ENCODE measurements around the gene LHX6.

LHX6 gene

DNA sequence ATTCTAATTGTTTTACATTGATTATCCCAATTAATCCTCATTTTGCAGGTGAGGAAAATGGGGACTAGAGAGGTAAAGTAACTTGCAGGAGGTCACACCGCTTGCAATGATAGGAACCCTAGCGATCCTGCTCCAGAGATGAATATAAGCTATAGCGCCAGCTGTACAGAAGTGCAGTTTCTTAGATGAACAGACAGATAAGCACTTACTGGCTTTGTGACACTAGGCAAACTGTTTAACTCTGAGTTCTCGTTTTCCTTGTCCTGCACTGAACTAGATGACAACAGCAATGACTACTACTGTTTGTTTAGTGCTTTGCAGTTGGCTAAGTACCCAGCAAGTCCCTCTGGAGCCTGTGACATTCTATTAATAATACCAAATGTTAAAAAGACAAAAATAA lies 11.1 kb downstream of the LHX6 start:
- DNase-seq (ENCODE audit: low read depth, low spot score) = no peak

DNA sequence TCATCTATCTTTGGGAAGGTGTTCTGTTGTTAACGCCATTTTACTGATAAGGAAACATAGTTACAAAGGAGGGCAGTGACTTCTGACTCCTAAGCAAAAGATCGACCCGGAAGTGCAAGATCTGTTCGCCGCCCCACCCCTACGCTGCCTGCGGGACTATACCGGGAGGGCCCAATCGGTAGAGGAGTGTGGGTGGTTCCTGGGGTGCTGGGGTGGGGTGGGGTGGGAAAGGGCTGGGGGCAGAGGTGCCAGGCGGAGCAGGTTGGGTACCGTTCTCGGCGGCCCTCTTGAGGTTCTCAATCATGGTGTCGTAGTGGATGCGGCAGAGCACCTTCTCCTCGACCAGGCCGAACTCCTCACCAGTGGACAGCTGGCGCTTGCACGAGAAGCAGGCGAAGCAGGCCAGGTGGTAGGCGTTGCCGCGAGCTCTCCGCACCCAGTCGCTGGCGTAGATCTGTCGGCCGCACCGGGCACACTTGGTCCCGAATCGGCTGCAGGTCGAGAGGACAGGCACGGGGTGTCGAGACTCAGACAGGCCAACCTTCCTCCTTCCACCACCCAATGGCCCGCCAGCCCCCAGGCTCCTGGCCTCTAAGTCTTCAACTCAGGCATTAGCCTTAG lies 11.8 kb downstream of the LHX6 start:
- no peak for DNase-seq (ENCODE audit: low read depth, low spot score)
- no peak overlapping the region for H3K27ac ChIP-seq

More for the DNA sequence above, 11.1 kb downstream of the LHX6 start:
- no peak overlapping the region for H3K27ac ChIP-seq

DNA sequence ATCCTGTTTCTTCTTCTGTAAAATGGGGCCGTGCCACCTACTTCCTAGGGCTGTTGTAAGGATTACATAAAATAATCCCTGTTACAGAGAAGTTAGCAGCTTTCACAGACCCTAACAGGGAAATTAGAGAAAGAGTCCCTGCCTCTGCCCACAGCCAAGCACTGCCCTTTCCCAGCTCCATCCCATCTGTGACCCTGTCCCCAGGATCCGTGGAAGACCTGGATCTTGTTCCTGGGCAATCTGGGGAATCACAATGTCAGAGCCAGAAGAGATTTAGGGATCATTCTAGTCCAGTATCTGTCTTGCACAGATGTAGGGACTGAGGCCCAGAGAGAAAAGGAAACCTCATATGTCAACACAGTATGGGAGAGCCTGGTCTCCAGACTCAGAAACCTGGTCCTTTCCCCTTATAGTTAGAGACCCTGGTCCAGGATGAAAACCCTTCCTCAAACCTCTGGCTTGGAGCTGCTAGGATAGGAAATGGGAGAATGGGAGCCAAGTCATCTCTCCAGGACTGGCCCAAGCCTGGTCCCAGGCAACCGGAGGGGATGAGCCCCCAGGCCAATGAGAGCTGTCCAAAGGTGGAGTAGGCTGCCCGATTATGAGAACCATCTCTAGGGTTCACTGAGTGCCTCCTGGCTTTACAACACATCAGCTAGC lies 12.5 kb downstream of the LHX6 start:
- H3K27ac ChIP-seq = no peak overlapping the region
- no peak for DNase-seq (ENCODE audit: low read depth, low spot score)

DNA sequence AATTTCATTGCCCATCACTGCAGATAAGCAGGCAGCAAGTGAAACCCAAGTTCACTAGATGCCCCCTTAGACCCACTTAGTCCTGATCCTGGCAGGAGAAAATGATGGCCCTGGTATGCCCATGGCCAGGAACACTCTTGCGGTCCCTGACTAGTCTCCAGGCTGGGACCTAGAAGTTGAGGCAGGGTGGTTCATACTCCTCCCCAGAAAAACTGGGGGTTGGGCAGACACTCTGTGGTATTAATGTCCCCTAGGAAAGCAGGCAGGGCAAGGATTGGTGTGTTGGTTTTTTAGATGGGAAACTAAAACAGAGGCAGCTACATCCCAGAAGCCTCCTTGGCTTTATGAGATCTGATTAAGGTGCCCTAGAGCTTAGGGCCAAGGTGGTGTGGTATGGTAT lies 13.1 kb downstream of the LHX6 start:
- no peak for DNase-seq (ENCODE audit: low read depth, low spot score)
- H3K27ac ChIP-seq = no peak overlapping the region

DNA sequence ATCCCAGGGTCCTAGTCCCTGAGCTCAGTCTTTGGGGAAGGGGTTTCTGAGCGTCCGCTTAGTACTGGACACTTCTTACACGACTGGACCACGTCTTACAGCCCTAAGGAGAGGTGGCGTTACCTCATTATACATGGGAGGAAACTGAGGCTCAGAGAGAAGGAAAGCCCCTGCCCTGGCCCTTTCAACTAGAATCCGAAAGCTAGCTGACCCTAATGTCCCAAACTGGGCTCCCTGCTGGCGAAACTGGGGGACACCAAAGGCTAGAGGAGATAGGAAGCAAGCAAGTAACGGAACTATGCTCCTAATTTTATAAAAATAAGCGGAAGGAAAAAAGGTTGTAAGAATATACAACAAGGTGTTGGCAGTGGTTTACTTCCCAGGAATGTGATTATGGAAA lies 14.2 kb downstream of the LHX6 start:
- DNase-seq (ENCODE audit: low read depth, low spot score) = no peak
- H3K27ac ChIP-seq = no peak overlapping the region

DNA sequence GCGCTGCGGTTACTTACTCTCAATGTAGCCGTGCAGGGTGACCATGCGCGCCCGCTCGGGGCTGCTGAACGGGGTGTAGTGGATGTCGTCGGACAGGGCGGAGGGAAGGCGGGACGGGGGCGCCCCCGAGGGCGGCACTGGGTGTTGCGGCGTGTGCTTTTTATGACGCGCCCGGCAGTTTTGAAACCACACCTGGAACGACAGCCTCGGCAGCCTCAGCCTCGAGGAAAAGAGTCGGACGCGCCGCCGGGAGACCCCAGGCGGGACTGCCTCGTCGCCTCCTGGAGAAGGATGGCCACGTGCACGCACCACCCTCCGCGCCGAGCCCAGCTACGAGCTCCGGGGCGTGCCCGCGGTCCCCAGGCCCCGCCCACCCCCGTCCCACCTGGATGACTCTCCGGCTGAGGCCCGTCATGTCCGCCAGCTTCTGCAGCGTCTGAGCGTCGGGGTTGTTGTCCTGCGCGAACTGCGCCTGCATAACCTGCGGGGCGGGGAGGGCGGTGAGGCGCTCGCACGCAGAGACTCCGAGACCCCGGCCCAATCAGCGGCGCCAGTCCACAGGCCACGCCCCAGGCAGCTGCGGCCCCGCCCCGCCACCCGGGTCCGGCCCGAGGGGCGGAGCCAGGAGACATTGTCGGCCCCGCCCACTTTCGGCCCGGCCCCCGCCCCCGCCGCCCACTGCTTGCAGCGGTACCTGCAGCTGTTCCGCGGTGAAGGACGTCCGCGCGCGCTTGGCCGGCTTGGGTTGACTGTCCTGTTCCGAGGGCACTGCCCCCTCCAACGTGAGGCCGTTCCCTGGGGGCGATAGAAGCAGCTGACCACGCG lies 15.0 kb downstream of the LHX6 start:
- DNase-seq (ENCODE audit: low read depth, low spot score) = peak; percentile 29
- no peak overlapping the region for H3K27ac ChIP-seq

DNA sequence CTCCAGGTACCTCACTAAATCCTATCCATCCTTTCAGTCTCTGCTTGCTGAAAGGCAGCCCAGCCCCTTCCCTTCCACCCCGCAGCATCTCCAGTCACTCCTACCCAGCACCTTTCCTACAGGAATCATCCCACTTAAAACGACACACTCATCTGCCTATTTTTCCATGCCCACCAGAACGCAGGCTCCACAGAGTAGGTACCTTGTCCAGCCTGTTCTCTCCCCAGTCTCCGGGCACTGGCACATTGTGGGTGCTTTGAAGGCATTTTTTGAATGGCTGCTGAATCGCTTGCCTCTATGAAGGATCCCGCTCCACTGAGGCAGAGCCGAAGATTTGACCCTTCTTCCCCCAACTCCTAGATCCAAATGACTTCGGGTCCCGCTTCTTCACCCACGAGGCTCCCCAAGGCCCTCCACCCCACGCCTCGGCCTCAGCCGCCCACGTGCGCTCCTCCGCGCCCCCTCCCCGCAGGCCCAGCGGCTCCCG lies 15.6 kb downstream of the LHX6 start:
- no peak for DNase-seq (ENCODE audit: low read depth, low spot score)

DNA sequence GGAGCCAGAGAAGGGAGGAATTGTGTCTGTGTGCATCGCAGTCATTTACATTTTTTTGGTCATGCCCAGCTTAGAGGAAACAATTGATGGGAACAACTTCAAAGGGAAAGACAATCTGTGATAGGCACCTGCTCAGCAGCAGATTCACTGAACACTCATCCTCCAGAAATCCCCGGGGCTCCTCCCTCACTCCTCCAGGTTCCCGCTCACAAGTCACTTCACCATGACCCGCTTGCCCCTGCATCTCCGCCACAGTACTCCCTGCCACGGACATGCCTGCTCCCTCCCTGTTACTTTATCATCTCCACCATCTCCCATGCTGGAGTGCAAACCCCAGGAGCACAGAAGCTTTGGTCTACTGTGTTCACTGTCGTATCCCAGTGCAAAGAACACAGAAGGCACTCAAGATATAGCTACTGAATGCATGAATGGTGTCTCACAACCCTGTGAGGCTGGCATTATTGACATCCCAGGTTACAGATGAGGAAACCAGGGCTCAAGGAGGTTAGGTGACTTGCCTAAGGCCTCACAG lies 16.2 kb downstream of the LHX6 start:
- DNase-seq (ENCODE audit: low read depth, low spot score) = no peak

More for the DNA sequence above, 15.6 kb downstream of the LHX6 start:
- H3K27ac ChIP-seq = no peak overlapping the region

DNA sequence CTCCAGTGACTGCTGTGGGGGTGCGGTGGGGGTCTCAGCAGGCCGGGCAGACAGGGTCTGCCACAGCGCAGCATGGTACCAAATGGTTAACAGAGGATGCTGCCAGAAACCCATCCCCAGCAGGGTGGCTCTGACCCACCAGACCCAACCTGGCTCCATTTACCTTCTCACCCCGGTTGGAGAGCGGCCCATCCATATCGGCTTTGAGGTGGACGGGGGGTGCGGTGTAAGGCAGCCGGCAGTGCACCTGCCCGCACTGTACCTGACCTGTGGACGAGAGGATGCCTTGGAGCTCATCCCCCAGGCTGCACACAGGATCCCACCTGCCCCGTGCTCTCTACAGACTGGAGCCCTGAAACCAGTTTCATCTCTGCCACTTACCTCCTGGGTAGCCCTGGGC lies 19.3 kb downstream of the LHX6 start:
- no peak for DNase-seq (ENCODE audit: low read depth, low spot score)
- H3K27ac ChIP-seq = no peak overlapping the region

More for the DNA sequence above, 16.2 kb downstream of the LHX6 start:
- H3K27ac ChIP-seq = no peak overlapping the region

DNA sequence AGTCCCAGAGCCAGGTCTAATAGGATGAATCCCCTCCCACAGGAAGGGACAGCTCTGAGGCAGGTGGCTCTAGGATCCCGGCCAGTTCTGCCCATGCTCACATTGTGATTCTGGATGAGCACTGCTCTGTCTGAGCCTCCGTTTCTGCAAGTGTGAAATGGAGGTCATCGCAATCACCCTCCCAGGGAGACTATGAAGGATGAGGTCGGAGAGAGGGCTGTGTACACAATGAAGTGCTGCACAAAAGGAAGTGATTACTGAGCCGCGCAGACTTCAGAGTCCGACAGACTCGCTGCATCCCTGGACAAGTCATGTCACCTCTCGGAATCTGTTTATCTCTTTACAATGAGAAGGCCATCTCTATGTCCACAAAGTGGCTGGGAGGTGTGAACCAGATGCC lies 21.7 kb downstream of the LHX6 start:
- no peak overlapping the region for H3K27ac ChIP-seq
- no peak for DNase-seq (ENCODE audit: low read depth, low spot score)

DNA sequence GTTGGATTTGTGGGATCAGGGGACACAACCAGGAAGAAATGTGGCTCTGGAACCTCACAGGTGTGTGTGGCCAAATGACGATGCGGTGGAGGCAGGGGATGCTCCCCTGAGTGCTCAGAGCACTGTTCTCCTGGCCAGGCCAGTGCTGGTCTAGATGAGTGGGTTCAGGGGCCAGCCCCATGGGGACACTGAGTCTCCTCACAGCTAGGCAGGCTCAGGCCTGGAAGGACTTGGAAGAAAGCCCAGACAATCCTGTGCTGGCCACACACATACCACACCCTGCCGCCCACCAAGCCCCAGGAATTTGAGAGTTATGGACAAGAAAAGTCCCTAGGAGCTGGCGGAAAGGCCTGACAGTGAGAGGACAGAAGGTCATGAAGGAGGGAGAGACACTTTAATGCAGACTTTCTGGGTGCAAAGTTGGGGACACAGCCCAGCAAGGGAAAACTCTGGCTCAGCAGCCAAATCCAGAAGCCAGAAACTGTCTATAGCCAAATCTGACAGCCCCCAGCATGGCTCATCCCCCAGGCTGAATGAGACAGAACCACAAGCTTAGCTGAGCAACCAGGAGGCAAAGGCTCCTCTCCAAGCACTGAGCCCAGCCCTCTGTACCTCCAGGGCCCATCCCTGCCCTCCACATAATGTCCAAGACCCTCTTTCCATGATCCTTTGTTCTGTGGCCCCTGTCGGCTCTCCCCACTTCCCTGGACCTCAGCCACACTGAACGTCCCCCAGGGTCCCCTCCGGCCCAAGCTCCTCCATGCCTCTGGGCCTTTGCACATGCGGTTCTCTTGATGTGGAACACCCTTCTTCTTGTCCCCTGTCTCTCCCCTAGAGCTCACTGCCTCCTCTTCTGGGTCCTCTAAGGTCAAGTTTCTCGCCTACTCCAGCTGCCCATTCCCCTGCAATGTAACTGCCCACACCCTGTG lies 22.4 kb downstream of the LHX6 start:
- no peak overlapping the region for H3K27ac ChIP-seq
- DNase-seq (ENCODE audit: low read depth, low spot score) = no peak

DNA sequence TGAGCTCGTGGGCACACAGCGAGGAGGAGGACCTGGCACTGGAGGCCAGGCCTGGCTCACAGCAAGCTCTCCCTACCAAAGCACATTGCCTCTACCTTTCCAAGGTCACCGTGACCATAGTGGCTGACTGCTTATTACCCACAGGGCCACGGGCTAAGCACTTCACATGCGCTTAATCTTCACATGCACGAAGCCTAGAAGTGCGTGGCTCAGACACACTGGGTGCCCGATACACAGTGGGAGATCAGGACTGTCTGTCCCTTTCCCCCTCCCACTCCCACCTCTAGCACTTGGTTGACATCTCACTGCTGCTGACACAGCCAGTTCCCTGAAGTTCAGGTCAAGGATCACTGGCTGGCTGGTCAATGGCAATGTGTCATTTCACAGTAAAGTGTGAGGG lies 23.6 kb downstream of the LHX6 start:
- no peak overlapping the region for H3K27ac ChIP-seq
- DNase-seq (ENCODE audit: low read depth, low spot score) = no peak

DNA sequence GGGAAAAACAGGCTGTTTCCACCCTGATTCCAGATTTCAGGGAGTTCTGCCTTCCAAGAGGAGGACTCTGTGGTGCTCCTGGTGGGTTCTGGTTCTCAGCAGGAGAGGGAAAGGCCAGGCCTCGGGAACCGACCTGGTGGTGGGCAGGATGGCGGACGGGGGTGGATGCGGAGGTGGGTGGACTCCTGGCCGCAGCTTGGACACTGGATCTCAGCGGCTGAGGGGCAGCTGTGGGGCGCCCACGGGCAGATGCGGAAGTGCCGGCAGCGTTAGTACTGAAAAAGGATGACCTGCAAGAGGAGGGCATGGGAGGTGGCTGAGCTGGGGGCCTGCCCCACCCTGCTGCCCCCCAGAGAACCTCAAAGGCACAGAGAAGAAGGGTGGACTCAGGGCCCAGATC lies 24.3 kb downstream of the LHX6 start:
- H3K27ac ChIP-seq = no peak overlapping the region

DNA sequence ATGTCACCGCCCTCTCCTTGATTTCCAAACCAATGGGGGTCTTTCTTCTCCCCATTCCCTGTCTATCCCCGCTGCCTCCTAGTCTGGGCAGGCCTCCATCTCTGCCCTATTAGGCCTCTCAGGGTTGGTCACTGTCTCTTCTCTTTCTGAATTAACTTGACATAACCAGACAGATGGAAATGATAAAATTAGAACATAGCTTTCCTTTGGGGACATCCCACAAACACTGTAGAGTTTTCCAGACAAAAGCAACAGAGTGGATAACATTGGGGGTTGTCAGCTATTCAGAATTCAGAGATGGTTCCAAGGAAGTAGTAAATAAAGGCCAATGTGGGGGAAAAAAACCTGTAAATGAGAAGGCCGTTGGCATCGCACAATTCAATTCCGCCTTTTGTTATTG lies 24.7 kb downstream of the LHX6 start:
- no peak for DNase-seq (ENCODE audit: low read depth, low spot score)
- H3K27ac ChIP-seq = no peak overlapping the region

More for the DNA sequence above, 24.3 kb downstream of the LHX6 start:
- DNase-seq (ENCODE audit: low read depth, low spot score) = no peak

DNA sequence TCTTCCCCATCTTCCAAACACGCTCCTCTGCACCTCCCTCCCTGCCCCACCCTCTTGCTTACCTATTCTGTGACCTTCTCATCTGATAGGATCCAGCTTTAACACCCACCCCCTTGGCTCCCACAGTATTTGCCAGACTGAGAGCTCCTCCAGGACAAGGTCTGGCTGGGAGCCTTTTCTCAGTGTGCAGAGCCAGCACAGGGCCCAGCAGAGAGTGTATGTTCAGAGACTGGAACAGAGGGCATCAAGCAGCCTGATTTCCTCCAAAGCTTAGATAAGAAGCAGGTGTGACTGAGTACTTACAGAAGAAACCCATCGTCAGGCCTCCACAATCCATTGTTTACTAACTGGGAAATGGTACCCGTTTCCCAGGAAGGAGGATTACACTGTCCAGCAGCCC lies 26.6 kb downstream of the LHX6 start:
- no peak for DNase-seq (ENCODE audit: low read depth, low spot score)
- H3K27ac ChIP-seq = no peak overlapping the region

DNA sequence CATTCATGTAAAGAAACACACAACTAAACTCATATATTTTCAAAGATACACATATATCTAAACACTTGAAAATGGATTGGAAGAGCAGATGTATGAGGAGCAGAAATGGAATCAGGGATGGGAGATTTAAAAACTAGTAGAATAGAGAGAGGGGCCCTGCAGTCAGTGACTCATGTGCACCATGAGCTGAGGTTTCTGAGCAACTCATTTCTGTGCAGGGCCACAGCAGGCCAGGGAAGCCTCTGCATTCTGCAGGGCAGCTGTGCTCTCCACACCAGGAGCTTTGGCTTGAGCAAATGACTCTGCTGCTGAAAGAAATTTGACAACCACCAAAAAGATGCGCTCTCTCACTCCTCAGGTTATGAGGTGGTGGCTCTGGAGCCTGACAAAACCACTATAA lies 27.1 kb downstream of the LHX6 start:
- DNase-seq (ENCODE audit: low read depth, low spot score) = no peak
- no peak overlapping the region for H3K27ac ChIP-seq

DNA sequence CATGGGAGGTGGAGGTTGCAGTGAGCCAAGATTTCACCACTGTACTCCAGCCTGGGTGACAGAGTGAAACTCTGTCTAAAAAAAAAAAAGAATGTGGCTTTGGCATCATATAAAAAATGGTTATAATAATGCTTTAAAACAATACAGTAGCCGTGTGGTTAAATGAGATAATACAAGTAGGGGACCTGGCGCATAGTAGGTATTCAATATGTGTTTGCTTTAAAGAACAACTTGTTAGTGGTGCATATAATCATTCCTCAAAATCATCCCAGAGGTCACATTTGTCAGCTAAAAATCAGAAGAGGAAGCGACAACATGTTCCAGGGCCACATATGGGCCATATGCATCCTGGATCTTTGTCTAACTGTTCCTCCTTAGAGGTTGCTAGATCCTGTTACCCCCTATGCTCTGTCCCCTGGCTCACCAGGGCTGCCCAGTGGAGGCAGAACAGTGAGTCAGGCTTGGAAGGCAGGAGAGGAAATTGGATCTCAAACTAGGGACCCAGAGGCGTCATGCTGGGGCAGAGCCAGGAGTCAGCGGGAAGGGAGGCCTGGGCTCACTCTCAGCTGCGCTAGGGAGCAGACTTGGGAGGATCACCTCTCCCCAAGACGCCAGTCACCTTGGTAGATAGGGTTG lies 27.7 kb downstream of the LHX6 start:
- no peak for DNase-seq (ENCODE audit: low read depth, low spot score)
- no peak overlapping the region for H3K27ac ChIP-seq

DNA sequence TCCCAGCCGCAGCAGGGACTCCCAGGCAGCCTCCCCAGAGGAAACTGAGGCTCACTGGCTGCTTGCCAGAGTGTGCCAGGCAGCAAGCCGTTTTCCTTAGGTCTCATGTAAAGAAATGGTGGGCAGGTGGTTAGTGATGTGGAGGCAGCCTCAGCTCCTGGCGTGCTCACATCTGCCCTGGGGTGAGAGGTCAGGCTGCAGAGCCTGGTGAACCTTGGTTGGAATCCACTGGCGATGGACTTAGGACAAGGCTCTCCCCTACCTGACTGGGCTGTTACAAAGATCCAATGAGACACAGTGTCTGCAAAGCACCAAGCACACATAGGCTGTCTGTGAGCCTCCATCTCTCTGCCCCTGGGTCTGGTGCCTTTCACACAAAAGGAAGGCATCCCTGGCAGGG lies 30.9 kb downstream of the LHX6 start:
- no peak overlapping the region for H3K27ac ChIP-seq
- DNase-seq (ENCODE audit: low read depth, low spot score) = no peak

DNA sequence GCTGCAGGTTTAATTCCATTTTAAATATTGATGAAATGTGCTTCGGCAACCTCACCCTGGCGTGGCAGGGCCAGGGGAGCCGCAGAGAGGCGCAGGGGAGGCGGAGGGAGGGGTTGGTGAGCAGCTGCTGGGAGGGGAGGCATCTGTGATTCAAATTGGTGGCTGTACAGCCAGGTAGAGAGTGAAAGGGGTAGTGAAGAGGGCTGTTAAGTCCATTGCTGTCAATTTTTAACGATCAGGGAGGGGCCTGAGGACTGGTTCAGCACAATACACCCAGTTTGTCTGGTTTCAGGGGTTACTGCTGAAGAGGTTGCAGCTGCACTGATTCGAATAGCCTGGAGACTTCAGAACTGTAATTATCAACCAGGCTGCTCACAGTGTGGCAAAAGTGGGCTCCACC lies 31.3 kb downstream of the LHX6 start:
- no peak for DNase-seq (ENCODE audit: low read depth, low spot score)
- H3K27ac ChIP-seq = no peak overlapping the region

DNA sequence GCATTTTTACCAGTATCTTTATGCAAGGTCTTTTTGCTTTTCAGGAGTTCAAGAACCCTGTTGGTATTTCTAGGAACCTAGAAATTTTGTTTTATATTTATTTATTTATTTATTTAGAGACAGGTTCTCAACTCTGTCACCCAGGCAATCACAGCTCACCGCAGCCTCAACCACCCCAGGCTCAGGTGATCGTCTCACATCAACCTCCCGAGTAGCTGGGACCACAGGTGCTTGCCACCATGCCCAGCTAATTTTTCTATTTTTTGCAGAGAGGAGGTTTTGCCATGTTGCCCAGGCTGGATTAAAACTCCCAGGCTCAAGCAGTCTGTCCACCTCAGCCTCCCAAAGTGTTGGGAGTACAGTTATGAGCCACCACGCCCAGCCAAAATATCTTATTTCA lies 32.9 kb downstream of the LHX6 start:
- H3K27ac ChIP-seq = no peak overlapping the region
- no peak for DNase-seq (ENCODE audit: low read depth, low spot score)
